HepG2 (cell line): Measurements from ENCODE around the gene PKP3. TPM values are rescaled to one million over a fixed set of nuclear protein-coding genes. Genes with fewer than 3 reads are reported as not detected.

Source experiments
- ATF3 ChIP-seq: sonication (generic); formaldehyde crosslinking; IDR thresholded peaks from 2 replicates; pipeline ENCODE4 v1.4.0; 2020; ENCODE audit warnings: missing genetic modification reagents
- ATF7 ChIP-seq, 2 experiments: fragments of 450-650 bp in 1 of 2; sonication (generic) in 1 of 2; formaldehyde crosslinking in 1 of 2; IDR thresholded peaks; 2 replicates each; pipeline versions ENCODE4 v1.4.0 to v1.6.1; 2016 to 2020; ENCODE audit warnings: antibody characterized with exemption in 1 of 2, mild to moderate bottlenecking in 1 of 2, missing genetic modification reagents in 1 of 2
- ATRX ChIP-seq: sonication (generic); formaldehyde crosslinking; IDR thresholded peaks from 2 replicates; pipeline ENCODE4 v1.4.0; 2020; ENCODE audit warnings: missing genetic modification reagents, borderline replicate concordance
- BRCA1 ChIP-seq: sonication (generic); formaldehyde crosslinking; IDR thresholded peaks from 2 replicates; pipeline ENCODE4 v1.4.0; 2020; ENCODE audit warnings: missing genetic modification reagents
- CCDC6 ChIP-seq: sonication (generic); formaldehyde crosslinking; IDR thresholded peaks from 2 replicates; pipeline ENCODE4 v1.8.1; 2022; ENCODE audit warnings: mild to moderate bottlenecking, missing genetic modification reagents, moderate library complexity
- DMTF1 ChIP-seq: sonication (generic); formaldehyde crosslinking; IDR thresholded peaks from 2 replicates; pipeline ENCODE4 v1.4.0; 2020; ENCODE audit warnings: mild to moderate bottlenecking, missing genetic modification reagents
- ERF ChIP-seq: IDR thresholded peaks from 2 replicates; pipeline ENCODE4 v1.6.1; 2018; ENCODE audit warnings: missing biosample characterization, missing genetic modification reagents
- GPN1 ChIP-seq: sonication (generic); formaldehyde crosslinking; IDR thresholded peaks from 2 replicates; pipeline ENCODE4 v1.5.1; 2020; ENCODE audit warnings: missing genetic modification reagents, borderline replicate concordance
- GZF1 ChIP-seq: sonication (generic); formaldehyde crosslinking; IDR thresholded peaks from 2 replicates; pipeline ENCODE4 v1.5.1; 2020; ENCODE audit warnings: mild to moderate bottlenecking, missing genetic modification reagents
- KMT2A ChIP-seq: sonication (generic); formaldehyde crosslinking; IDR thresholded peaks from 2 replicates; pipeline ENCODE4 v1.4.0; 2020; ENCODE audit warnings: missing genetic modification reagents
- MTF2 ChIP-seq: sonication (generic); formaldehyde crosslinking; IDR thresholded peaks from 2 replicates; pipeline ENCODE4 v1.5.0; 2020; ENCODE audit warnings: missing genetic modification reagents, borderline replicate concordance
- PCBP1 ChIP-seq: fragments of 200-400 bp; formaldehyde crosslinking; IDR thresholded peaks from 2 replicates; pipeline ENCODE4 v1.6.1; 2017; ENCODE audit warnings: mild to moderate bottlenecking, low read depth, low read length, borderline replicate concordance
- SETDB1 ChIP-seq: sonication (generic); formaldehyde crosslinking; IDR thresholded peaks from 2 replicates; pipeline ENCODE4 v1.5.1; 2020; ENCODE audit warnings: missing genetic modification reagents, mild to moderate bottlenecking, borderline replicate concordance
- ZBTB34 ChIP-seq: sonication (generic); formaldehyde crosslinking; IDR thresholded peaks from 2 replicates; pipeline ENCODE4 v1.8.0; 2022; ENCODE audit warnings: mild to moderate bottlenecking, missing genetic modification reagents
- ZKSCAN1 ChIP-seq: fragments of 150-350 bp; IDR thresholded peaks from 2 replicates; pipeline ENCODE4 v1.6.1; 2014; ENCODE audit warnings: low read length
- ZNF543 ChIP-seq: sonication (generic); formaldehyde crosslinking; IDR thresholded peaks from 2 replicates; pipeline ENCODE4 v1.4.0; 2020; ENCODE audit warnings: mild to moderate bottlenecking, missing genetic modification reagents
- ZNF607 ChIP-seq: sonication (generic); formaldehyde crosslinking; IDR thresholded peaks from 2 replicates; pipeline ENCODE4 v1.5.1; 2020; ENCODE audit warnings: missing genetic modification reagents, mild to moderate bottlenecking, borderline replicate concordance
- ZNF75D ChIP-seq: sonication (generic); formaldehyde crosslinking; IDR thresholded peaks from 2 replicates; pipeline ENCODE4 v1.8.1; 2023; ENCODE audit warnings: missing genetic modification reagents, mild to moderate bottlenecking, borderline replicate concordance
- ZNF761 ChIP-seq: sonication (generic); formaldehyde crosslinking; conservative IDR thresholded peaks from 2 replicates; pipeline ENCODE4 v1.4.0; 2020; ENCODE audit warnings: mild to moderate bottlenecking, missing genetic modification reagents
- ZSCAN20 ChIP-seq: sonication (generic); formaldehyde crosslinking; IDR thresholded peaks from 2 replicates; pipeline ENCODE4 v1.4.0; 2020; ENCODE audit warnings: missing genetic modification reagents, mild to moderate bottlenecking, borderline replicate concordance
- polyA plus RNA-seq, 8 experiments: library from polyadenylated mRNA; depleted of rRNA in 3 of 8; stranded (reverse) in 7 of 8; unstranded in 1 of 8; fragments of >200 nt; fragmentation: Illumina TruSeq in 4 of 8; extraction: Trizol in 4 of 8; gene quantifications; 2 replicates each; pipeline versions ENCODE4 v1.2.1 to v1.2.3, GENCODE V29; 2011 to 2016; ENCODE audit warnings: low read depth in 4 of 8, missing spikeins in 1 of 8, mixed read lengths in 1 of 8; ENCODE audit not compliant: insufficient read depth in 1 of 8
- total RNA-seq, 5 experiments: library from RNA; depleted of rRNA; stranded (reverse); fragments of >200 nt; fragmentation: Illumina TruSeq; extraction: Trizol; gene quantifications; 2 replicates each; pipeline ENCODE4 v1.2.3, GENCODE V29; 2016; ENCODE audit warnings: low read depth in 1 of 5
- TF ChIP-seq, protein P1 (sequence below): sonication (generic); formaldehyde crosslinking; IDR thresholded peaks from 2 replicates; pipeline ENCODE4 v1.8.0; 2022; ENCODE audit warnings: missing genetic modification reagents, mild to moderate bottlenecking, borderline replicate concordance
- TF ChIP-seq, protein P2 (sequence below): sonication (generic); formaldehyde crosslinking; IDR thresholded peaks from 2 replicates; pipeline ENCODE4 v1.9.0; 2021; ENCODE audit warnings: missing genetic modification reagents, mild to moderate bottlenecking, borderline replicate concordance

Gene PKP3
- total and polyA plus RNA-seq, 2 of the 13 experiments (the other 11 are each of a cell fraction or from before 2014, with no cell fraction given) = 18.0 to 28.7 TPM

GRCh38 chr11:447923-448731 is 54.1 kb downstream of the PKP3 start (continued):
- no peak for TF ChIP-seq DMTF1 (CRISPR knock-in tag)
- TF ChIP-seq ZNF543 (CRISPR knock-in tag) = peak; percentile 82; the same call in 1 of the 2 replicates
- TF ChIP-seq, protein P1, sequence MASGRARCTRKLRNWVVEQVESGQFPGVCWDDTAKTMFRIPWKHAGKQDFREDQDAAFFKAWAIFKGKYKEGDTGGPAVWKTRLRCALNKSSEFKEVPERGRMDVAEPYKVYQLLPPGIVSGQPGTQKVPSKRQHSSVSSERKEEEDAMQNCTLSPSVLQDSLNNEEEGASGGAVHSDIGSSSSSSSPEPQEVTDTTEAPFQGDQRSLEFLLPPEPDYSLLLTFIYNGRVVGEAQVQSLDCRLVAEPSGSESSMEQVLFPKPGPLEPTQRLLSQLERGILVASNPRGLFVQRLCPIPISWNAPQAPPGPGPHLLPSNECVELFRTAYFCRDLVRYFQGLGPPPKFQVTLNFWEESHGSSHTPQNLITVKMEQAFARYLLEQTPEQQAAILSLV (CRISPR knock-in tag) = peak; percentile 91
- peak; percentile 28; the same call in 1 of the 2 replicates for TF ChIP-seq KMT2A (CRISPR knock-in tag)
- TF ChIP-seq ATRX = no peak
- TF ChIP-seq ZKSCAN1 = peak; percentile 11; the same call in 1 of the 2 replicates
- peak; percentile 71 for TF ChIP-seq ERF (CRISPR knock-in tag)
- no peak for TF ChIP-seq BRCA1 (CRISPR knock-in tag)
- TF ChIP-seq ATF7 (IDR thresholded peaks at IDR 0.05) = no peak
- TF ChIP-seq ATF7 (CRISPR knock-in tag; IDR thresholded peaks at IDR 0.05) = 0 out of 2 replicates have a peak, but pooled peaks have one; percentile 28
- 0 out of 2 replicates have a peak, but pooled peaks have one; percentile 37 for TF ChIP-seq ZNF761 (CRISPR knock-in tag)
- TF ChIP-seq MTF2 (CRISPR knock-in tag) = peak; percentile 82; the same call in 1 of the 2 replicates
- TF ChIP-seq ZSCAN20 (CRISPR knock-in tag) = no peak
- TF ChIP-seq ZBTB34 (CRISPR knock-in tag) = peak; percentile 60; the same call in 1 of the 2 replicates
- TF ChIP-seq ZNF607 (CRISPR knock-in tag) = peak; percentile 60; the same call in 1 of the 2 replicates
- TF ChIP-seq, protein P2, sequence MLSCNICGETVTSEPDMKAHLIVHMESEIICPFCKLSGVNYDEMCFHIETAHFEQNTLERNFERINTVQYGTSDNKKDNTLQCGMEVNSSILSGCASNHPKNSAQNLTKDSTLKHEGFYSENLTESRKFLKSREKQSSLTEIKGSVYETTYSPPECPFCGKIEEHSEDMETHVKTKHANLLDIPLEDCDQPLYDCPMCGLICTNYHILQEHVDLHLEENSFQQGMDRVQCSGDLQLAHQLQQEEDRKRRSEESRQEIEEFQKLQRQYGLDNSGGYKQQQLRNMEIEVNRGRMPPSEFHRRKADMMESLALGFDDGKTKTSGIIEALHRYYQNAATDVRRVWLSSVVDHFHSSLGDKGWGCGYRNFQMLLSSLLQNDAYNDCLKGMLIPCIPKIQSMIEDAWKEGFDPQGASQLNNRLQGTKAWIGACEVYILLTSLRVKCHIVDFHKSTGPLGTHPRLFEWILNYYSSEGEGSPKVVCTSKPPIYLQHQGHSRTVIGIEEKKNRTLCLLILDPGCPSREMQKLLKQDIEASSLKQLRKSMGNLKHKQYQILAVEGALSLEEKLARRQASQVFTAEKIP (CRISPR knock-in tag) = no peak
- TF ChIP-seq SETDB1 = no peak
- TF ChIP-seq CCDC6 (CRISPR knock-in tag) = peak; percentile 35; the same call in 1 of the 2 replicates
- TF ChIP-seq PCBP1 = no peak
- no peak for TF ChIP-seq ATF3 (CRISPR knock-in tag)
- TF ChIP-seq ZNF75D (CRISPR knock-in tag) = no peak
- TF ChIP-seq GZF1 (CRISPR knock-in tag) = peak; percentile 46; the same call in 1 of the 2 replicates
- no peak for TF ChIP-seq GPN1 (CRISPR knock-in tag)
